Heart left ventricle (tissue), 13 donors: ENCODE data around the gene SORCS2.

Source experiments
- POLR2A ChIP-seq, 2 donors: fragments of 450-650 bp; IDR thresholded peaks; one replicate each; pipeline ENCODE4 v1.6.1; 2017; ENCODE audit warnings: antibody characterized with exemption in 2 of 2, mild to moderate bottlenecking in 2 of 2, moderate library complexity in 2 of 2
- TF ChIP-seq, protein P1 (sequence below), 12 donors: fragments of 200-600 bp; sonication (generic) in 4 of 12; IDR thresholded peaks; one replicate each; pipeline versions ENCODE4 v1.5.0 to v1.8.0; 2018 to 2022; ENCODE audit warnings: antibody characterized with exemption in 12 of 12, mild to moderate bottlenecking in 5 of 12
- donor health status: ischemic (EF 13 %, LVEDD 7.1; RV severe dilation, severe dysfunction).
- donor health status: DM: no; HTN: yes; CAD: no.
- donor health status: DM: no; HTN: no; CAD: no.
- donor health status: ischemic (EF 25% LVEDD 6.9; RV normal size, moderate dysfunction).
- donor health status: ischemic (EF 25% LVEDD 5.7; RV mildly dilated, moderate dysfunction).
- donor health status: ischemic (EF 35%, LVEDD 5.7; RV mildly dilated, moderate dysfunction).
- donor health status: nonischemic (EF 11% LVEDD 7.7; RV severe dilation, severe dysfunction).
- donor health status: DM: yes; HTN: yes; CAD: no.
- donor health status: PGD.
- donor health status: ischemic (EF 29% LVEDD 5.4; RV normal size, mild dysfunction).
- donor health status: nonischemic (EF 23%, LVEDD 6.1; RV moderate dilation, normal function).

DNA sequence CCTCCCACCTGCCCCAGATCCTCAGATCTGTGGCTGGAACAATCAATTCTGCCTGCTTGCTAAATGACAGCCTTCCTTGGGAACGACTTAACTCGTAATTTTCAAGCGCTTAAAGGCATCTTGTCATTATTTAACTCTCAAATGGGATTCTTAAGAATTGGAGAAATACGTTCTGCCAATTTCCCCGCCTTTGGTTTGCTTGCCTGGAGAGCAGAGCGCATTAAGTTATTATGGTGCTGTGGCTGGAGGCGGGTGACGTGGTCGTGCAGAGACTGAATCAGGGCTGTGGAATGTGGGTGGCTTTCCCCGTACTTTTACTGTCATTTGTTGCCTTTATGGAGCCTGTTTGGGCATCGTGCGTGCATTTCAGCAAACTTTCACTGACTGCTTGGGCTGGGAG, 321.3 kb downstream of the SORCS2 start:
- TF ChIP-seq, protein P1, sequence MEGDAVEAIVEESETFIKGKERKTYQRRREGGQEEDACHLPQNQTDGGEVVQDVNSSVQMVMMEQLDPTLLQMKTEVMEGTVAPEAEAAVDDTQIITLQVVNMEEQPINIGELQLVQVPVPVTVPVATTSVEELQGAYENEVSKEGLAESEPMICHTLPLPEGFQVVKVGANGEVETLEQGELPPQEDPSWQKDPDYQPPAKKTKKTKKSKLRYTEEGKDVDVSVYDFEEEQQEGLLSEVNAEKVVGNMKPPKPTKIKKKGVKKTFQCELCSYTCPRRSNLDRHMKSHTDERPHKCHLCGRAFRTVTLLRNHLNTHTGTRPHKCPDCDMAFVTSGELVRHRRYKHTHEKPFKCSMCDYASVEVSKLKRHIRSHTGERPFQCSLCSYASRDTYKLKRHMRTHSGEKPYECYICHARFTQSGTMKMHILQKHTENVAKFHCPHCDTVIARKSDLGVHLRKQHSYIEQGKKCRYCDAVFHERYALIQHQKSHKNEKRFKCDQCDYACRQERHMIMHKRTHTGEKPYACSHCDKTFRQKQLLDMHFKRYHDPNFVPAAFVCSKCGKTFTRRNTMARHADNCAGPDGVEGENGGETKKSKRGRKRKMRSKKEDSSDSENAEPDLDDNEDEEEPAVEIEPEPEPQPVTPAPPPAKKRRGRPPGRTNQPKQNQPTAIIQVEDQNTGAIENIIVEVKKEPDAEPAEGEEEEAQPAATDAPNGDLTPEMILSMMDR (IDR thresholded peaks at IDR 0.05): no peak
- no peak for TF ChIP-seq POLR2A (IDR thresholded peaks at IDR 0.05)
